Retinal pigment epithelial cell (primary cell): ENCODE results near the gene ANKMY1.

Source experiments
- DNase-seq: peaks from one replicate; pipeline ENCODE4 v3.0.0-alpha.2; 2010; ENCODE audit warnings: low read depth
- H3K4me3 ChIP-seq: 2 replicates; pipeline ENCODE4 v1.5.1; 2011; ENCODE audit warnings: mild to moderate bottlenecking, low read length, control low read depth, moderate library complexity
- CTCF ChIP-seq: conservative IDR thresholded peaks from 2 replicates; pipeline ENCODE4 v1.5.1; 2011; ENCODE audit warnings: low read depth, low read length, control low read depth, inconsistent platforms

The ANKMY1 gene

DNA sequence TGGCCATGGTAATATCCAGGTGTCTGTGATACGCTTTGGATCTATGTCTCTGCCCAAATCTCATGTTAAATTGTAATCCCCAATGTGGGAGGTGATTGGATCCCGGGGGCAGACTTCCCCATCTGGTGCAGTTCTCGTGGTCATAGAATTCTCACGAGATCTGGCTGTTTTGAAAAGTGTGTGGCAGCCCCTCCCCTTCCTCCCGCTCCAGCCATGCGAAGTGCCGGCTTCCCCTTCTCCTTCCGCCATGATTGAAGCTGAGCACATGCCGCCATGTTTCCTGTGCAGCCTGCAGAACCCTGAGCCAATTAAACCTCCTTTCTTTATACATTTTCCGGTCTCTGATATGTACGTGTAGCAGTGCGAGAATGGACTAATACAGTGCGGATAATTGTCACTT, 79.9 kb downstream of the ANKMY1 start:
- DNase-seq: no peak
- no peak overlapping the region for H3K4me3 ChIP-seq

DNA sequence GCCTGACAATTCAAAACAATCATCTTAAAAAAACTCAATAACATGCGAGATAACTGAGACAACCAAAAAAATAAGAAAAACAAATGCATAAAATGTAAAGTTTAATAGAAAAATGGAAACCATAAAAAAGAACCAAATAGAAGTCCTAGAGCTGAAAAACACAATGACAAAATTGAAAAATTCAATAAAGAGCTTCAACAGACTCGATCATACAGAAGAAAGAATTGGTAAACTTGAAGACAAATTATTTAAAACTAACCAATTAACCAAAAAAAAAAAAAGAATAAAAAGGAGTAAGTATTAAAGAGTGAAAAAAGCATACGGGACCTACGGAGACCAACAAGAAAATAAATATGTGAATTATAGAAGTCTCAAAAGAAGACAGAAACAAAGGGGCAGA, 84.6 kb downstream of the ANKMY1 start:
- no peak for TF ChIP-seq CTCF
- H3K4me3 ChIP-seq: no peak overlapping the region
- no peak for DNase-seq

More for the DNA sequence above, 79.9 kb downstream of the ANKMY1 start:
- TF ChIP-seq CTCF: no peak

- no peak for DNase-seq
Measured at GRCh38 chr2:240472078-240472790, 85.6 kb downstream of the ANKMY1 start.

DNA sequence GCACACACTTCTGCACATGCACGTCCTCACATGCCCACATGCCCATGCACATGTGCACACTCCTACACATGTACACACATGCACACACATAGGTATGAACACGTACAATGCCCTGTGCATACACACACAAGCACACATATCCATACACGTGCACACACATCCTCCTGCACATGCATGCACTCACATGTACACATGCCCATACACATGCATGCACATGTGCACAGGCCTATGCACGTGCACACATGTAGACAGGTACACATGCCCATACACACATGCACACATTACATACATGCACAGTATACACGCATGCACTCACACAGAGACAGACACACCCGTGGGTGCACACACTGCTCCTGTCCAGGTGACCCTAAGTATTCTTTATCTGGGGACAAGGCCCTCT, 88.0 kb downstream of the ANKMY1 start:
- H3K4me3 ChIP-seq: no peak overlapping the region
- TF ChIP-seq CTCF: no peak
- DNase-seq: no peak

More at GRCh38 chr2:240472078-240472790, 85.6 kb downstream of the ANKMY1 start:
- H3K4me3 ChIP-seq: no peak overlapping the region
- no peak for TF ChIP-seq CTCF

DNA sequence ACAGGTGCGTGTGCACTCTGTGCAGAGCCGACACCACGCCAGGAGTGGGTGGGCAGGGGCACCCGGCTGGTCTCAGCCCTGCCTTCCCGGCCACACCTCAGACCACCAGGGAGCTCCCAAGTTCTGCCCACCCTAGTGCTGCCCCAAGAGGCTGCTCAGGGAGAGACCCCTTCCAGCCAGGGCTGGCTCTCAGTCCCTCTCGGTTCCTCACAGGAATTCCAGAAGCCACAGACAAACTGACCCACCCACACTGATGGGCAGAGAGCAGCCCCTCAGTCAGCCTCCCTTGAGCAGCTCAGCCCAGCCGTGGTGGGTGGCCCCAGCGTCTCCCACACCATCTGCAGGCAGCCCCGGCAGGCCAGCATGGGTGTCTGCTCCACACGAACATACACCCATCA, 88.5 kb downstream of the ANKMY1 start:
- H3K4me3 ChIP-seq: no peak overlapping the region
- DNase-seq: no peak
- TF ChIP-seq CTCF: peak; percentile 8

DNA sequence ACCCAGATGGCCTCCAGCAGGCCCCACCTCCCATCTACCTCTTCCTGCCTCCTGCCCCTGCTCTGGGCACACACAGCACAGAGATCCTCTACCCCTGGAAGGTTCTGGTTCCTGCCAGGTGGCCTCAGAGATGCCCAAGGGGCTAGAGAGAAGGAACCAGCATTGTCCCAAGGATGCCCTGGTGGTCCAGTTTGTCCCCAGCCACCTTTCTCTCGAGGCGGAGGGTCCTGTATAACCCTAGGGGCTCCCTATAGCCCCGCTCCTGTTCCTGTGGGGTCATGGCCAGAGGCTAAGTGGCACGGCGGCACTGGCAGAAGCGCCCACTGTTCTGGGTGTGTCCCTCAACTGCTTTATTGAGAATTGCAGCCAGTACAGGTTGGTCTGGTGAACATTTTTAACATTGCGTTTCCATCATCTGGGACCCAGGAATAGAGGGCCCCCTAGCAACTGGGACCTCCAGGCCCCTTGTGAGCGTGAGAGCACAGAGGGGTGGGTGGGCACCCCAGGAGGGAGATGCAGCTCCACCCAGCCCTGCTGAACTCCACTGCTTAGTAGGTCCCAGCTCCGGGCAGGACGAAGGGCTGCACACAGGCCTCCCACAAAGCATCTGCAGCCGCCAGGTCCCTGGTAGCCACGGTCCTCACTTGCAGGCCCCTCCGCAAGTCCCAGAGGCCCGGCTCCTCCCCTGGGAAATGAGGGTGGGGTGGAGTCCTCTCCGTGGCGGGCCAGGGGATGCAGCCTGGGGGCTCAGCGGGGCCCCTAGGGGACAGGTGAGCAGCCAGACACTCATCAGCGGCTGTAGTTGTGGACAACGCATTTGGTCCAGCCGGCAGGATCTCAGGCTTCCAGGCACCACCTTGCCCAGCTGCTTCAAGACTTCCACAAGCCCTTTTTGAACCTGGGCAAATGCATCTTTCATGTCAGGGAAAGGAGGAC, 89.2 kb downstream of the ANKMY1 start:
- DNase-seq: no peak
- TF ChIP-seq CTCF: no peak
- no peak overlapping the region for H3K4me3 ChIP-seq
